GM23338 (cell line): Measurements from ENCODE around the gene FOXE3. TPM values are rescaled to one million over a fixed set of nuclear protein-coding genes. Genes with fewer than 3 reads are reported as not detected.

Source experiments
- CREB1 ChIP-seq: fragments of 250-450 bp; sonication (Bioruptor Pico); IDR thresholded peaks from 2 replicates; pipeline ENCODE4 v1.5.0; 2020; ENCODE audit warnings: low read depth, mild to moderate bottlenecking, moderate library complexity
- EZH2 ChIP-seq: fragments of 200-600 bp; sonication (generic); IDR thresholded peaks from one replicate; pipeline ENCODE4 v1.8.0; 2017; ENCODE audit warnings: antibody characterized with exemption, mild to moderate bottlenecking, low read depth; ENCODE audit not compliant: unreplicated experiment
- JUNB ChIP-seq: IDR thresholded peaks from one replicate; pipeline ENCODE4 v1.6.1; 2016; ENCODE audit warnings: antibody characterized with exemption; ENCODE audit not compliant: unreplicated experiment
- POLR2AphosphoS5 ChIP-seq: IDR thresholded peaks from 2 replicates; pipeline ENCODE4 v1.6.1; 2016; ENCODE audit warnings: antibody characterized with exemption, low read depth
- ZNF114 ChIP-seq: fragments of 250-450 bp; sonication (Bioruptor Pico); IDR thresholded peaks from 2 replicates; pipeline ENCODE4 v1.5.0; 2020; ENCODE audit warnings: mild to moderate bottlenecking, moderate library complexity
- ZNF331 ChIP-seq: fragments of 250-450 bp; sonication (Bioruptor Pico); IDR thresholded peaks from 2 replicates; pipeline ENCODE4 v1.5.0; 2020; ENCODE audit warnings: low read depth, mild to moderate bottlenecking, moderate library complexity
- polyA plus RNA-seq: library from polyadenylated mRNA; unstranded; fragments of >200 nt; fragmentation: Nextera tagmentation; extraction: Ambion mirVana; gene quantifications from 2 replicates; pipeline ENCODE4 v1.2.1, GENCODE V29; 2016
- total RNA-seq: library from RNA; depleted of rRNA; stranded (reverse); fragments of >200 nt; shearing (Covaris generic); gene quantifications from 2 replicates; pipeline ENCODE4 v1.2.3, GENCODE V29; 2014
- TF ChIP-seq, protein P1 (sequence below): fragments of 250-450 bp; sonication (Bioruptor Pico); IDR thresholded peaks from 2 replicates; pipeline ENCODE4 v1.5.0; 2020; ENCODE audit warnings: mild to moderate bottlenecking, moderate library complexity
- TF ChIP-seq, protein P2 (sequence below), 2 experiments: fragments of 200-600 bp in 1 of 2; sonication (generic) in 1 of 2; conservative IDR thresholded peaks; 2 replicates each; pipeline versions ENCODE4 v1.5.1 to v1.6.1; 2016 to 2017; ENCODE audit warnings: antibody characterized with exemption in 2 of 2, low read depth in 2 of 2, mild to moderate bottlenecking in 2 of 2, moderate library complexity in 1 of 2
- TF ChIP-seq, protein P3 (sequence below): IDR thresholded peaks from 2 replicates; pipeline ENCODE4 v1.6.1; 2016; ENCODE audit warnings: antibody characterized with exemption

Gene FOXE3
- total and polyA plus RNA-seq, 2 experiments from 2014 or later: not detected

DNA sequence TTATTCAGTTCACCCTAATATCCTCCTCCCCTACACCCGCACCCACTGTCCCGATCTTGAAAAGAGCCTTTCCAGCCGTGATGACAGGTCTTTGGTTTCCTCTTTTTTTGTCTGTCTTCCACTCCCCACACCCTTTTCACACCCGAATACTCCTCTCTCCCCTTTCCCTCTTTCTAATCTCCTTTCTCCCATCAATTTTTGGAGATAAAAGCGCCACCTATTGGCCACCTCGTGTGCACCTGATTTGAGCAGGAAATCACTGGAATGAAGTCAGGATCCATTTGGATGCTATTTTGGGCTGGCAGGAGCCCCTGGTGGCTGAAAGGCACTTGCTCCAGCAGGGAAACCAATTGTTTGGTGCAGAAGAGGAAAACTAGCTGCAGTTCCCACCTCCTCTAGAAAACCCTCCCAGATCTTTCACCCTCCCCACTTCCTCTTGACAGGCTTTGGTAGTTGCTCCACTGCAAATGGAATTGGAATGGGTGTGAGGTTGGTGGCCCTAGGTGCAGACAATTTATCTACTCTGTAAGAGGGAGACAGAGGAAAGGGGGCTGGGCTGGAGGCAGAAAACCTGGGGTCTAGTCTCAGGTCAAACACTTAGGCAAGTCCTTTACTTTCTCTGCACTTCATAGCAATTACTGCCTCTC is 8.4 kb downstream of the FOXE3 start (continued):
- TF ChIP-seq, protein P1, sequence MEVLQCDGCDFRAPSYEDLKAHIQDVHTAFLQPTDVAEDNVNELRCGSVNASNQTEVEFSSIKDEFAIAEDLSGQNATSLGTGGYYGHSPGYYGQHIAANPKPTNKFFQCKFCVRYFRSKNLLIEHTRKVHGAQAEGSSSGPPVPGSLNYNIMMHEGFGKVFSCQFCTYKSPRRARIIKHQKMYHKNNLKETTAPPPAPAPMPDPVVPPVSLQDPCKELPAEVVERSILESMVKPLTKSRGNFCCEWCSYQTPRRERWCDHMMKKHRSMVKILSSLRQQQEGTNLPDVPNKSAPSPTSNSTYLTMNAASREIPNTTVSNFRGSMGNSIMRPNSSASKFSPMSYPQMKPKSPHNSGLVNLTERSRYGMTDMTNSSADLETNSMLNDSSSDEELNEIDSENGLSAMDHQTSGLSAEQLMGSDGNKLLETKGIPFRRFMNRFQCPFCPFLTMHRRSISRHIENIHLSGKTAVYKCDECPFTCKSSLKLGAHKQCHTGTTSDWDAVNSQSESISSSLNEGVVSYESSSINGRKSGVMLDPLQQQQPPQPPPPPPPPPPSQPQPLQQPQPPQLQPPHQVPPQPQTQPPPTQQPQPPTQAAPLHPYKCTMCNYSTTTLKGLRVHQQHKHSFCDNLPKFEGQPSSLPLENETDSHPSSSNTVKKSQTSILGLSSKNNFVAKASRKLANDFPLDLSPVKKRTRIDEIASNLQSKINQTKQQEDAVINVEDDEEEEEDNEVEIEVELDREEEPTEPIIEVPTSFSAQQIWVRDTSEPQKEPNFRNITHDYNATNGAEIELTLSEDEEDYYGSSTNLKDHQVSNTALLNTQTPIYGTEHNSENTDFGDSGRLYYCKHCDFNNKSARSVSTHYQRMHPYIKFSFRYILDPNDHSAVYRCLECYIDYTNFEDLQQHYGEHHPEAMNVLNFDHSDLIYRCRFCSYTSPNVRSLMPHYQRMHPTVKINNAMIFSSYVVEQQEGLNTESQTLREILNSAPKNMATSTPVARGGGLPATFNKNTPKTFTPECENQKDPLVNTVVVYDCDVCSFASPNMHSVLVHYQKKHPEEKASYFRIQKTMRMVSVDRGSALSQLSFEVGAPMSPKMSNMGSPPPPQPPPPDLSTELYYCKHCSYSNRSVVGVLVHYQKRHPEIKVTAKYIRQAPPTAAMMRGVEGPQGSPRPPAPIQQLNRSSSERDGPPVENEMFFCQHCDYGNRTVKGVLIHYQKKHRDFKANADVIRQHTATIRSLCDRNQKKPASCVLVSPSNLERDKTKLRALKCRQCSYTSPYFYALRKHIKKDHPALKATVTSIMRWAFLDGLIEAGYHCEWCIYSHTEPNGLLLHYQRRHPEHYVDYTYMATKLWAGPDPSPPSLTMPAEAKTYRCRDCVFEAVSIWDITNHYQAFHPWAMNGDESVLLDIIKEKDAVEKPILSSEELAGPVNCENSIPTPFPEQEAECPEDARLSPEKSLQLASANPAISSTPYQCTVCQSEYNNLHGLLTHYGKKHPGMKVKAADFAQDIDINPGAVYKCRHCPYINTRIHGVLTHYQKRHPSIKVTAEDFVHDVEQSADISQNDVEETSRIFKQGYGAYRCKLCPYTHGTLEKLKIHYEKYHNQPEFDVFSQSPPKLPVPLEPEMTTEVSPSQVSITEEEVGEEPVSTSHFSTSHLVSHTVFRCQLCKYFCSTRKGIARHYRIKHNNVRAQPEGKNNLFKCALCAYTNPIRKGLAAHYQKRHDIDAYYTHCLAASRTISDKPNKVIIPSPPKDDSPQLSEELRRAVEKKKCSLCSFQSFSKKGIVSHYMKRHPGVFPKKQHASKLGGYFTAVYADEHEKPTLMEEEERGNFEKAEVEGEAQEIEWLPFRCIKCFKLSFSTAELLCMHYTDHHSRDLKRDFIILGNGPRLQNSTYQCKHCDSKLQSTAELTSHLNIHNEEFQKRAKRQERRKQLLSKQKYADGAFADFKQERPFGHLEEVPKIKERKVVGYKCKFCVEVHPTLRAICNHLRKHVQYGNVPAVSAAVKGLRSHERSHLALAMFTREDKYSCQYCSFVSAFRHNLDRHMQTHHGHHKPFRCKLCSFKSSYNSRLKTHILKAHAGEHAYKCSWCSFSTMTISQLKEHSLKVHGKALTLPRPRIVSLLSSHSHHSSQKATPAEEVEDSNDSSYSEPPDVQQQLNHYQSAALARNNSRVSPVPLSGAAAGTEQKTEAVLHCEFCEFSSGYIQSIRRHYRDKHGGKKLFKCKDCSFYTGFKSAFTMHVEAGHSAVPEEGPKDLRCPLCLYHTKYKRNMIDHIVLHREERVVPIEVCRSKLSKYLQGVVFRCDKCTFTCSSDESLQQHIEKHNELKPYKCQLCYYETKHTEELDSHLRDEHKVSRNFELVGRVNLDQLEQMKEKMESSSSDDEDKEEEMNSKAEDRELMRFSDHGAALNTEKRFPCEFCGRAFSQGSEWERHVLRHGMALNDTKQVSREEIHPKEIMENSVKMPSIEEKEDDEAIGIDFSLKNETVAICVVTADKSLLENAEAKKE (CRISPR knock-in tag): no peak; the same call in 1 of the 2 replicates
- TF ChIP-seq ZNF114 (CRISPR knock-in tag) (no peak), CREB1 (CRISPR knock-in tag) (0 out of 2 replicates have a peak, but pooled peaks have one; percentile 14), POLR2AphosphoS5 (no peak), ZNF331 (CRISPR knock-in tag) (no peak), JUNB (no peak), EZH2 (no peak)
- TF ChIP-seq, protein P2, sequence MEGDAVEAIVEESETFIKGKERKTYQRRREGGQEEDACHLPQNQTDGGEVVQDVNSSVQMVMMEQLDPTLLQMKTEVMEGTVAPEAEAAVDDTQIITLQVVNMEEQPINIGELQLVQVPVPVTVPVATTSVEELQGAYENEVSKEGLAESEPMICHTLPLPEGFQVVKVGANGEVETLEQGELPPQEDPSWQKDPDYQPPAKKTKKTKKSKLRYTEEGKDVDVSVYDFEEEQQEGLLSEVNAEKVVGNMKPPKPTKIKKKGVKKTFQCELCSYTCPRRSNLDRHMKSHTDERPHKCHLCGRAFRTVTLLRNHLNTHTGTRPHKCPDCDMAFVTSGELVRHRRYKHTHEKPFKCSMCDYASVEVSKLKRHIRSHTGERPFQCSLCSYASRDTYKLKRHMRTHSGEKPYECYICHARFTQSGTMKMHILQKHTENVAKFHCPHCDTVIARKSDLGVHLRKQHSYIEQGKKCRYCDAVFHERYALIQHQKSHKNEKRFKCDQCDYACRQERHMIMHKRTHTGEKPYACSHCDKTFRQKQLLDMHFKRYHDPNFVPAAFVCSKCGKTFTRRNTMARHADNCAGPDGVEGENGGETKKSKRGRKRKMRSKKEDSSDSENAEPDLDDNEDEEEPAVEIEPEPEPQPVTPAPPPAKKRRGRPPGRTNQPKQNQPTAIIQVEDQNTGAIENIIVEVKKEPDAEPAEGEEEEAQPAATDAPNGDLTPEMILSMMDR (conservative IDR thresholded peaks at IDR 0.05; ENCODE audit: low read depth in 2 of 2): peak; percentile 88 to 99
- TF ChIP-seq, protein P3, sequence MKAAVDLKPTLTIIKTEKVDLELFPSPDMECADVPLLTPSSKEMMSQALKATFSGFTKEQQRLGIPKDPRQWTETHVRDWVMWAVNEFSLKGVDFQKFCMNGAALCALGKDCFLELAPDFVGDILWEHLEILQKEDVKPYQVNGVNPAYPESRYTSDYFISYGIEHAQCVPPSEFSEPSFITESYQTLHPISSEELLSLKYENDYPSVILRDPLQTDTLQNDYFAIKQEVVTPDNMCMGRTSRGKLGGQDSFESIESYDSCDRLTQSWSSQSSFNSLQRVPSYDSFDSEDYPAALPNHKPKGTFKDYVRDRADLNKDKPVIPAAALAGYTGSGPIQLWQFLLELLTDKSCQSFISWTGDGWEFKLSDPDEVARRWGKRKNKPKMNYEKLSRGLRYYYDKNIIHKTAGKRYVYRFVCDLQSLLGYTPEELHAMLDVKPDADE: no peak
